HepG2 (cell line): ENCODE measurements around the gene TEX28.

Source experiments
- CTCF ChIP-seq: sonication (generic); formaldehyde crosslinking; IDR thresholded peaks from 2 replicates; pipeline ENCODE4 v1.5.0; 2020; ENCODE audit warnings: mild to moderate bottlenecking, missing genetic modification reagents, moderate library complexity
- HMGXB4 ChIP-seq, 2 experiments: sonication (generic) in 1 of 2; formaldehyde crosslinking in 1 of 2; IDR thresholded peaks; 2 replicates each; pipeline versions ENCODE4 v1.4.0 to v1.6.1; 2018 to 2020; ENCODE audit warnings: missing genetic modification reagents in 2 of 2, borderline replicate concordance in 1 of 2, low read depth in 1 of 2, mild to moderate bottlenecking in 1 of 2, missing biosample characterization in 1 of 2
- MED13 ChIP-seq: sonication (generic); formaldehyde crosslinking; IDR thresholded peaks from 2 replicates; pipeline ENCODE4 v1.5.0; 2020; ENCODE audit warnings: missing genetic modification reagents
- NFAT5 ChIP-seq: sonication (generic); formaldehyde crosslinking; IDR thresholded peaks from 2 replicates; pipeline ENCODE4 v1.4.0; 2020; ENCODE audit warnings: missing genetic modification reagents
- RFX1 ChIP-seq: fragments of 450-650 bp; IDR thresholded peaks from 2 replicates; pipeline ENCODE4 v1.6.1; 2017
- RNF219 ChIP-seq: sonication (generic); formaldehyde crosslinking; IDR thresholded peaks from 2 replicates; pipeline ENCODE4 v1.5.0; 2020; ENCODE audit warnings: mild to moderate bottlenecking, missing genetic modification reagents
- SAFB2 ChIP-seq: sonication (generic); formaldehyde crosslinking; IDR thresholded peaks from 2 replicates; pipeline ENCODE4 v1.5.1; 2020; ENCODE audit warnings: missing genetic modification reagents, low read depth, mild to moderate bottlenecking, borderline replicate concordance
- SMC3 ChIP-seq: IDR thresholded peaks from 2 replicates; pipeline ENCODE4 v1.6.1; 2011; ENCODE audit warnings: low read length, improper control_type of control experiment
- SRF ChIP-seq: IDR thresholded peaks from 2 replicates; pipeline ENCODE4 v1.6.1; 2011; ENCODE audit warnings: mild to moderate bottlenecking, low read depth, low read length, moderate library complexity
- TEAD3 ChIP-seq: optimal IDR thresholded peaks from 2 replicates; pipeline ENCODE3; 2016; ENCODE audit warnings: borderline replicate concordance
- THAP11 ChIP-seq: IDR thresholded peaks from 2 replicates; pipeline ENCODE4 v1.6.1; 2016; ENCODE audit warnings: missing biosample characterization, missing genetic modification reagents
- ZNF17 ChIP-seq: sonication (generic); formaldehyde crosslinking; IDR thresholded peaks from 2 replicates; pipeline ENCODE4 v1.5.0; 2020; ENCODE audit warnings: mild to moderate bottlenecking, missing genetic modification reagents
- ZNF839 ChIP-seq: sonication (generic); formaldehyde crosslinking; IDR thresholded peaks from 2 replicates; pipeline ENCODE4 v1.4.0; 2020; ENCODE audit warnings: missing genetic modification reagents, mild to moderate bottlenecking, borderline replicate concordance

GRCh38 chrX:154327038-154327820, 32.3 kb upstream of the TEX28 start:
- TF ChIP-seq SMC3: no peak
- TF ChIP-seq SAFB2 (CRISPR knock-in tag): no peak
- TF ChIP-seq ZNF839 (CRISPR knock-in tag): no peak
- no peak for TF ChIP-seq NFAT5
- no peak for TF ChIP-seq RNF219 (CRISPR knock-in tag)
- no peak for TF ChIP-seq CTCF (CRISPR knock-in tag)
- TF ChIP-seq THAP11 (CRISPR knock-in tag): no peak
- TF ChIP-seq MED13: no peak
- TF ChIP-seq HMGXB4 (CRISPR knock-in tag; IDR thresholded peaks at IDR 0.05; ENCODE audit: borderline replicate concordance in 1 of 2, low read depth in 1 of 2): no peak
- no peak for TF ChIP-seq SRF
- TF ChIP-seq TEAD3 (CRISPR knock-in tag): no peak
- no peak for TF ChIP-seq RFX1
- TF ChIP-seq ZNF17 (CRISPR knock-in tag): no peak
